Measurements from ENCODE around the gene MARCKS.

DNA sequence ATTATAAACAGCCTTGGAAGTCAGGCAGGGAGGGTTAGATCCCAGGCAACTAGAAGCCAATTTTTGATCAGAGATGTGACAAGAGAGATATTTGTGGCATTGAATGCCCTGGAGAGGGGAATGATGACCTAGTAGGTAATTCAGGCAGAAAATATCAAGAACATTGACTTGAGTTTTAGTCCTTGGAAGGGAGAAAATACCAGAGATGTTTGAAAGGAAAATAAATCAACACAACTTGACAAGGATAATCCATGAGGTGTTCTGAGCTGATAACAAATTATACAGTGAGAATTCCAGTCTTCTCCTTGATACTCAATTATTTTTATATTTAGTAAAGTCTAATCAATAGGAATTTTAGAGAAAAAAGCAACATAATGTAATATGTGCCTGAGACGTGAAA lies 10.6 kb upstream of the MARCKS start:
- no peak for TF ChIP-seq CTCF (IDR thresholded peaks at IDR 0.05; ENCODE audit: poor library complexity)
- no peak for TF ChIP-seq EZH2 (IDR thresholded peaks at IDR 0.05; ENCODE audit: borderline replicate concordance)
